ENCODE results near the gene GAL3ST2. TPM values are rescaled to one million over a fixed set of nuclear protein-coding genes. Genes with fewer than 3 reads are reported as not detected.
"Not testable (repeated sequence)": the region's sequence is repeated elsewhere in the genome, so short reads cannot be mapped to it uniquely, and the experiment has no call there.

The GAL3ST2 gene
- total RNA-seq, 1 donor from 2014 or later: not detected

GRCh38 chr2:241822264-241822623 lies 45.6 kb downstream of the GAL3ST2 start:
- Mint-ChIP-seq H3K4me1 (ENCODE audit: low read depth, unreplicated experiment) (no peaks in the 10 kb centered on the region), H3K9me3 (ENCODE audit: unreplicated experiment) (peaks cover 20% of the 10 kb centered on the region), H3K36me3 (ENCODE audit: low read depth, unreplicated experiment) (peaks cover 1% of the 10 kb centered on the region), H3K27me3 (ENCODE audit: low read depth, unreplicated experiment) (peaks cover 36% of the 10 kb centered on the region), H3K4me3 (ENCODE audit: unreplicated experiment) (no peak overlapping the region), H3K27ac (ENCODE audit: unreplicated experiment) (no peak overlapping the region)
- no peak overlapping the region for H3K4me2 ChIP-seq (ENCODE audit: low read length)
- no peaks in the 10 kb centered on the region for H3K36me3 ChIP-seq (ENCODE audit: insufficient read depth, low read length)
- H2AFZ ChIP-seq (ENCODE audit: low read depth, low read length): no peak overlapping the region
- no peaks in the 10 kb centered on the region for H4K20me1 ChIP-seq (ENCODE audit: insufficient read depth, low read length)
- no peak for TF ChIP-seq EZH2 (IDR thresholded peaks at IDR 0.05; ENCODE audit: insufficient read depth, low read length)
- no peak for TF ChIP-seq CTCF (IDR thresholded peaks at IDR 0.05; ENCODE audit: insufficient read depth, low read depth, low read length)
- no peaks in the 10 kb centered on the region for H3K4me1 ChIP-seq (ENCODE audit: insufficient read depth, low read length)
- peaks cover 2% of the 10 kb centered on the region for H3K27me3 ChIP-seq (ENCODE audit: insufficient read depth, low read length)
- no peak overlapping the region for H3K4me3 ChIP-seq (ENCODE audit: insufficient read depth, low read depth, low read length)
- DNase-seq (ENCODE audit: low read depth) (no peak), FAIRE-seq (no peak)
- H3K79me2 ChIP-seq (ENCODE audit: insufficient read depth, low read length): no peaks in the 10 kb centered on the region
- H3K9me3 ChIP-seq (ENCODE audit: insufficient read depth, low read depth, low read length): peaks cover 13% of the 10 kb centered on the region
- H3K9ac ChIP-seq (ENCODE audit: low read length): no peak overlapping the region
- H3K27ac ChIP-seq (ENCODE audit: low read depth, low read length): no peak overlapping the region

- not testable (repeated sequence) for H3K27ac Mint-ChIP-seq (ENCODE audit: unreplicated experiment); H3K79me2 ChIP-seq (ENCODE audit: insufficient read depth, low read length); H3K27me3 ChIP-seq (ENCODE audit: insufficient read depth, low read length); H3K4me2 ChIP-seq (ENCODE audit: low read length); H3K4me3 Mint-ChIP-seq (ENCODE audit: unreplicated experiment); H3K4me1 Mint-ChIP-seq (ENCODE audit: low read depth, unreplicated experiment); H3K4me3 ChIP-seq (ENCODE audit: insufficient read depth, low read depth, low read length); H3K9ac ChIP-seq (ENCODE audit: low read length); H3K4me1 ChIP-seq (ENCODE audit: insufficient read depth, low read length); H4K20me1 ChIP-seq (ENCODE audit: insufficient read depth, low read length); H3K36me3 Mint-ChIP-seq (ENCODE audit: low read depth, unreplicated experiment); H2AFZ ChIP-seq (ENCODE audit: low read depth, low read length); H3K27ac ChIP-seq (ENCODE audit: low read depth, low read length); DNase-seq (ENCODE audit: low read depth); H3K36me3 ChIP-seq (ENCODE audit: insufficient read depth, low read length); FAIRE-seq
- H3K27me3 Mint-ChIP-seq (ENCODE audit: low read depth, unreplicated experiment): peaks cover 33% of the 10 kb centered on the region
- H3K9me3 ChIP-seq (ENCODE audit: insufficient read depth, low read depth, low read length): peaks cover 13% of the 10 kb centered on the region
- peaks cover 25% of the 10 kb centered on the region for H3K9me3 Mint-ChIP-seq (ENCODE audit: unreplicated experiment)
Measured at GRCh38 chr2:241823531-241824437, 47.2 kb downstream of the GAL3ST2 start.

- H2AFZ ChIP-seq (ENCODE audit: low read depth, low read length): no peak overlapping the region
- peaks cover 4% of the 10 kb centered on the region for H3K27me3 ChIP-seq (ENCODE audit: insufficient read depth, low read length)
- H3K9me3 ChIP-seq (ENCODE audit: insufficient read depth, low read depth, low read length): peaks cover 13% of the 10 kb centered on the region
- H3K9me3 Mint-ChIP-seq (ENCODE audit: unreplicated experiment): peaks cover 32% of the 10 kb centered on the region
- no peaks in the 10 kb centered on the region for H3K79me2 ChIP-seq (ENCODE audit: insufficient read depth, low read length)
- H3K4me1 Mint-ChIP-seq (ENCODE audit: low read depth, unreplicated experiment): no peaks in the 10 kb centered on the region
- H3K36me3 Mint-ChIP-seq (ENCODE audit: low read depth, unreplicated experiment): peaks cover 1% of the 10 kb centered on the region
- H3K27ac ChIP-seq (ENCODE audit: low read depth, low read length): no peak overlapping the region
- H4K20me1 ChIP-seq (ENCODE audit: insufficient read depth, low read length): no peaks in the 10 kb centered on the region
- FAIRE-seq: no peak
- no peak overlapping the region for H3K4me3 ChIP-seq (ENCODE audit: insufficient read depth, low read depth, low read length)
- no peak overlapping the region for H3K9ac ChIP-seq (ENCODE audit: low read length)
- TF ChIP-seq EZH2 (IDR thresholded peaks at IDR 0.05; ENCODE audit: insufficient read depth, low read length) (no peak), CTCF (IDR thresholded peaks at IDR 0.05; ENCODE audit: insufficient read depth, low read depth, low read length) (no peak)
- no peak for DNase-seq (ENCODE audit: low read depth)
- peaks cover 27% of the 10 kb centered on the region for H3K27me3 Mint-ChIP-seq (ENCODE audit: low read depth, unreplicated experiment)
- no peak overlapping the region for H3K4me3 Mint-ChIP-seq (ENCODE audit: unreplicated experiment)
- H3K27ac Mint-ChIP-seq (ENCODE audit: unreplicated experiment): no peak overlapping the region
- no peak overlapping the region for H3K4me2 ChIP-seq (ENCODE audit: low read length)
- no peaks in the 10 kb centered on the region for H3K36me3 ChIP-seq (ENCODE audit: insufficient read depth, low read length)
- H3K4me1 ChIP-seq (ENCODE audit: insufficient read depth, low read length): no peaks in the 10 kb centered on the region
Measured at GRCh38 chr2:241827394-241827793, 50.8 kb downstream of the GAL3ST2 start.
